HepG2 (cell line): ENCODE measurements around the gene MYOF. TPM values are rescaled to one million over a fixed set of nuclear protein-coding genes. Genes with fewer than 3 reads are reported as not detected.

Experiments used
- ATAC-seq: fragments of 200-7000 bp; cut with Tn5 transposase; 3 replicates; pipeline ENCODE4 v1.9.1; 2020; ENCODE audit warnings: mild to moderate bottlenecking, moderate library complexity
- BruUV-seq: library from RNA; stranded (reverse); fragments of 400-500 nt; replicated peaks from 2 replicates; lab custom pipeline; 2021; lab: Mats Ljungman, UMichigan
- CTCF ChIA-PET: fragments of 300-600 bp; formaldehyde crosslinking; extraction: SDS; loops from one replicate; lab custom pipeline; 2021; ENCODE audit warnings: low total read pairs, inconsistent platforms, low intra/inter-chr PET ratio; lab: Yijun Ruan, JAX
- POLR2A ChIA-PET: fragments of 350-600 bp; sonication (Branson Sonifier 250); formaldehyde crosslinking; loops from one replicate; lab custom pipeline; 2020; ENCODE audit warnings: antibody characterized with exemption, inconsistent platforms; lab: Yijun Ruan, JAX
- DNase-seq: peaks from one replicate; pipeline ENCODE4 v3.0.0-alpha.2; 2015; ENCODE audit warnings: low spot score
- FAIRE-seq: peaks from 3 replicates; lab custom pipeline; 2011; peaks lifted over from hg19 to GRCh38; lab: Jason Lieb, UNC
- H2AFZ ChIP-seq: one replicate; pipeline ENCODE4 v1.6.1; 2011; ENCODE audit warnings: low read length, inconsistent platforms
- H3K27ac ChIP-seq: fragments of 300-600 bp; 3 replicates; pipeline ENCODE4 v1.8.0; 2011; ENCODE audit warnings: mixed run types, mild to moderate bottlenecking, mixed read lengths, low read length, inconsistent platforms; ENCODE audit not compliant: insufficient read depth; ENCODE audit errors: extremely low read length
- H3K27me3 ChIP-seq, 2 experiments: fragments of 200-600 bp in 1 of 2; 2 replicates in 1 of 2; 3 replicates in 1 of 2; pipeline versions ENCODE4 v1.6.0 to v1.8.0; 2011; ENCODE audit warnings: low read length in 2 of 2, mild to moderate bottlenecking in 2 of 2, moderate library complexity in 2 of 2, inconsistent platforms in 1 of 2; ENCODE audit not compliant: insufficient read depth in 2 of 2, control insufficient read depth in 1 of 2
- H3K36me3 ChIP-seq, 2 experiments: fragments of 200-600 bp in 1 of 2; replicated peaks in 1 of 2; 2 replicates in 1 of 2; 3 replicates in 1 of 2; pipeline versions ENCODE4 v1.5.1 to v1.8.0; 2011; ENCODE audit warnings: low read length in 2 of 2, inconsistent platforms in 1 of 2; ENCODE audit not compliant: insufficient read depth in 2 of 2, control insufficient read depth in 1 of 2
- H3K4me1 ChIP-seq: 2 replicates; pipeline ENCODE4 v1.5.1; 2012; ENCODE audit warnings: low read length, inconsistent platforms; ENCODE audit not compliant: insufficient read depth
- H3K4me2 ChIP-seq: 2 replicates; pipeline ENCODE4 v1.6.0; 2011; ENCODE audit warnings: low read depth, low read length, inconsistent platforms
- H3K4me3 ChIP-seq, 3 experiments: fragments of 200-600 bp in 1 of 3; sonication (generic), shearing (Covaris generic) in 1 of 3; replicated peaks in 1 of 3; 2 replicates each; pipeline ENCODE4 v1.5.1; 2011 to 2016; ENCODE audit warnings: low read length in 3 of 3, inconsistent platforms in 2 of 3, low read depth in 2 of 3, mild to moderate bottlenecking in 2 of 3, control low read depth in 1 of 3, mixed read lengths in 1 of 3; ENCODE audit not compliant: insufficient read depth in 1 of 3
- H3K79me2 ChIP-seq: one replicate; pipeline ENCODE4 v1.6.1; 2011; ENCODE audit warnings: low read length, inconsistent platforms; ENCODE audit not compliant: insufficient read depth
- H3K9ac ChIP-seq: 2 replicates; pipeline ENCODE4 v1.6.0; 2011; ENCODE audit warnings: mild to moderate bottlenecking, low read depth, low read length, inconsistent platforms; ENCODE audit not compliant: insufficient read depth
- H3K9me3 ChIP-seq: 2 replicates; pipeline ENCODE4 v1.5.1; 2012; ENCODE audit warnings: mild to moderate bottlenecking, low read length
- H4K20me1 ChIP-seq: 2 replicates; pipeline ENCODE4 v1.6.0; 2011; ENCODE audit warnings: inconsistent platforms, mild to moderate bottlenecking, low read length, moderate library complexity; ENCODE audit not compliant: insufficient read depth
- AGO2 ChIP-seq: fragments of 200-400 bp; formaldehyde crosslinking; optimal IDR thresholded peaks from 2 replicates; pipeline ENCODE3; 2017; ENCODE audit warnings: mild to moderate bottlenecking, low read depth, low read length, moderate library complexity
- BRF2 ChIP-seq: sonication (generic); formaldehyde crosslinking; IDR thresholded peaks from 2 replicates; pipeline ENCODE4 v1.8.1; 2022; ENCODE audit warnings: mild to moderate bottlenecking, missing genetic modification reagents
- KLF15 ChIP-seq: sonication (generic); formaldehyde crosslinking; IDR thresholded peaks from 2 replicates; pipeline ENCODE4 v1.8.1; 2023; ENCODE audit warnings: borderline replicate concordance, mild to moderate bottlenecking, inconsistent platforms, missing genetic modification reagents, mixed read lengths
- SRY ChIP-seq: sonication (generic); formaldehyde crosslinking; IDR thresholded peaks from 2 replicates; pipeline ENCODE4 v1.8.0; 2022; ENCODE audit warnings: mild to moderate bottlenecking, missing genetic modification reagents
- TIGD3 ChIP-seq: sonication (generic); formaldehyde crosslinking; IDR thresholded peaks from 2 replicates; pipeline ENCODE4 v1.5.1; 2020; ENCODE audit warnings: mild to moderate bottlenecking, missing genetic modification reagents, borderline replicate concordance
- ZBTB38 ChIP-seq: sonication (generic); formaldehyde crosslinking; IDR thresholded peaks from 2 replicates; pipeline ENCODE4 v1.5.1; 2020; ENCODE audit warnings: mild to moderate bottlenecking, missing genetic modification reagents
- ZKSCAN1 ChIP-seq: fragments of 150-350 bp; IDR thresholded peaks from 2 replicates; pipeline ENCODE4 v1.6.1; 2014; ENCODE audit warnings: low read length
- ZKSCAN5 ChIP-seq: sonication (generic); formaldehyde crosslinking; IDR thresholded peaks from 2 replicates; pipeline ENCODE4 v1.5.1; 2020; ENCODE audit warnings: mild to moderate bottlenecking, missing genetic modification reagents
- ZNF382 ChIP-seq: sonication (generic); formaldehyde crosslinking; IDR thresholded peaks from 2 replicates; pipeline ENCODE4 v1.5.0; 2020; ENCODE audit warnings: missing genetic modification reagents, mild to moderate bottlenecking, borderline replicate concordance
- ZNF44 ChIP-seq: sonication (generic); formaldehyde crosslinking; IDR thresholded peaks from 2 replicates; pipeline ENCODE4 v1.5.1; 2020; ENCODE audit warnings: mild to moderate bottlenecking, missing genetic modification reagents
- ZNF549 ChIP-seq: sonication (generic); formaldehyde crosslinking; IDR thresholded peaks from 2 replicates; pipeline ENCODE4 v1.5.0; 2020; ENCODE audit warnings: missing genetic modification reagents
- ZNF569 ChIP-seq: sonication (generic); formaldehyde crosslinking; IDR thresholded peaks from 2 replicates; pipeline ENCODE4 v1.5.0; 2020; ENCODE audit warnings: mild to moderate bottlenecking, missing genetic modification reagents, moderate library complexity, borderline replicate concordance
- in situ Hi-C: cut with HindIII; loops from 2 replicates; pipeline ENCODE4 v1.10.0; 2017; ENCODE audit warnings: low pct_unique_long_range_greater_than_20kb; ENCODE audit not compliant: extremely low pct_ligation_motif_present
- intact Hi-C: fragments of 100-400 bp; cut with micrococcal nuclease; formaldehyde crosslinking; loops from one replicate; pipeline ENCODE4 v1.10.0; 2022; ENCODE audit not compliant: unreplicated experiment
- polyA plus RNA-seq, 8 experiments: library from polyadenylated mRNA; depleted of rRNA in 3 of 8; stranded (reverse) in 7 of 8; unstranded in 1 of 8; fragments of >200 nt; fragmentation: Illumina TruSeq in 4 of 8; extraction: Trizol in 4 of 8; gene quantifications; 2 replicates each; pipeline versions ENCODE4 v1.2.1 to v1.2.3, GENCODE V29; 2011 to 2016; ENCODE audit warnings: low read depth in 4 of 8, missing spikeins in 1 of 8, mixed read lengths in 1 of 8; ENCODE audit not compliant: insufficient read depth in 1 of 8
- total RNA-seq, 5 experiments: library from RNA; depleted of rRNA; stranded (reverse); fragments of >200 nt; fragmentation: Illumina TruSeq; extraction: Trizol; gene quantifications; 2 replicates each; pipeline ENCODE4 v1.2.3, GENCODE V29; 2016; ENCODE audit warnings: low read depth in 1 of 5
- TF ChIP-seq, protein P1 (sequence below): fragments of 450-650 bp; IDR thresholded peaks from 2 replicates; pipeline ENCODE4 v1.6.1; 2017
- TF ChIP-seq, protein P2 (sequence below): sonication (generic); formaldehyde crosslinking; IDR thresholded peaks from 2 replicates; pipeline ENCODE4 v1.4.0; 2020; ENCODE audit warnings: missing genetic modification reagents

Gene MYOF
- total and polyA plus RNA-seq, 2 of the 13 experiments (the other 11 are each of a cell fraction or from before 2014, with no cell fraction given), result 0.18 to 0.42 TPM

DNA sequence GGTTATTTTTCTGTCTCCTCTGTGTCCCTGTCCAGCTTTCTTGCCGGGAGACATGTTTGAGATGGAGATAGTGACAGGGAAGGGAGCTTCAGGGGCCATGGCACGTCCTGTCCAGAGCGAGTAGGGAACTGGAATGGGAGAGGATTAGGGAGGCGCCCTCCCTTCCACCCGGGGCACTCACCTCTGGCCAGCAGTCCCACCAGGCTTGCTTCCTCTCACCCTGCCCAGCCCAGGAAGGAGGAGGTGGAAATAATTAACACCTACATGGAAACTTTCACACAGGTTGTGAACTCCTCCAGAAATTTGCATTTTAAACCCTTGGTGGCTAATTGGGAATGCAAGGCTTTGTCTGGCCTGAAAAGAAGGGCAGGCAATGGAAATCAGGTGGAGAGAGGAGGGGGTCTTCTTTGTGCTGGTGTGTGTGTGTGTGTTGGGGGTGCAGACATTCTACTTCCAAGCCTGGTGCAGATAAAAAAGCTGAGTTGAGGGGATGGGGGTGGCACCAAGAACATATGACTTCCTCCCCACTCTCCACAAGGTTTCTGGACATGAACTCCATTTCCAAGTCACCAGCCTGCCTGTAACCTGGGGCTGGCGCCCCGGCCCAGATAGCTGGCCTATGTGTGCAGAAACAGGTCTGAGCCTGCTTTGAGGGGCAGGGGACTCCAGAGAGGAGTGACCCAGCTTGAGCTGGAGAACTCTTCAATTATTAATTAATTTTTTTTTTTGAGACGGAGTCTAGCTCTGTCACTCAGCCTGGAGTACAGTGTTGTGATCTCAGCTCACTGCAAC is 209.1 kb downstream of the MYOF start (continued):
- TF ChIP-seq, protein P1, sequence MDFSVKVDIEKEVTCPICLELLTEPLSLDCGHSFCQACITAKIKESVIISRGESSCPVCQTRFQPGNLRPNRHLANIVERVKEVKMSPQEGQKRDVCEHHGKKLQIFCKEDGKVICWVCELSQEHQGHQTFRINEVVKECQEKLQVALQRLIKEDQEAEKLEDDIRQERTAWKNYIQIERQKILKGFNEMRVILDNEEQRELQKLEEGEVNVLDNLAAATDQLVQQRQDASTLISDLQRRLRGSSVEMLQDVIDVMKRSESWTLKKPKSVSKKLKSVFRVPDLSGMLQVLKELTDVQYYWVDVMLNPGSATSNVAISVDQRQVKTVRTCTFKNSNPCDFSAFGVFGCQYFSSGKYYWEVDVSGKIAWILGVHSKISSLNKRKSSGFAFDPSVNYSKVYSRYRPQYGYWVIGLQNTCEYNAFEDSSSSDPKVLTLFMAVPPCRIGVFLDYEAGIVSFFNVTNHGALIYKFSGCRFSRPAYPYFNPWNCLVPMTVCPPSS, result no peak
- TF ChIP-seq ZKSCAN5 (CRISPR knock-in tag) (no peak), SRY (CRISPR knock-in tag) (no peak)

DNA sequence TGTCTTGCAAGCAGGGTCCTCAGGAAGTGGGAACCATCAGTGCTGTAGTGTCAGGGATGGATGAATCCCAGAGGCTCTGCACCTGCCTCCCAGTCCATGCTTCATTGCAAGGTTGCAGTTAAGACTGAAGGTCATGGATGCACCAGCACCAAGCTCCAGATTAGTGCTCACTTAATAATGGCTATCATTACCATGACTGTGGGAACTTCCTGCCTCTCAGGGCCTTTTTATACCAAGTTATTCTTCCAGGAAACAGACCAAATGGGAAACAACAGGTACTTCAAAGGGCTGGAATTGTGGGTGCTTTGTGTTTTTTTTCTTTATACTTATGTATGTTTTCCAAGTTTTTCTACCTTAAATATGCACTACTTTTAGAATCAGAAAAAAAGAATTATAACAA is 210.8 kb downstream of the MYOF start:
- no TSS peak for BruUV-seq
- in situ Hi-C loops, result no loop called here
- Histone ChIP-seq H3K27ac (no peak overlapping the region), H4K20me1 (no peaks in the 10 kb centered on the region), H3K4me2 (no peak overlapping the region), H3K9ac (no peak overlapping the region), H2AFZ (no peak overlapping the region), H3K9me3 (no peaks in the 10 kb centered on the region), H3K4me1 (no peaks in the 10 kb centered on the region), H3K4me3 (no peak overlapping the region), H3K36me3 (no peaks in the 10 kb centered on the region), H3K79me2 (no peaks in the 10 kb centered on the region), H3K27me3 (no peaks in the 10 kb centered on the region)
- TF ChIP-seq ZNF549, result no peak
- no peak for TF ChIP-seq KLF15
- no peak for TF ChIP-seq ZKSCAN1
- TF ChIP-seq ZNF382, result no peak
- TF ChIP-seq ZBTB38 (CRISPR knock-in tag), result no peak
- TF ChIP-seq AGO2, result no peak
- TF ChIP-seq, protein P2, sequence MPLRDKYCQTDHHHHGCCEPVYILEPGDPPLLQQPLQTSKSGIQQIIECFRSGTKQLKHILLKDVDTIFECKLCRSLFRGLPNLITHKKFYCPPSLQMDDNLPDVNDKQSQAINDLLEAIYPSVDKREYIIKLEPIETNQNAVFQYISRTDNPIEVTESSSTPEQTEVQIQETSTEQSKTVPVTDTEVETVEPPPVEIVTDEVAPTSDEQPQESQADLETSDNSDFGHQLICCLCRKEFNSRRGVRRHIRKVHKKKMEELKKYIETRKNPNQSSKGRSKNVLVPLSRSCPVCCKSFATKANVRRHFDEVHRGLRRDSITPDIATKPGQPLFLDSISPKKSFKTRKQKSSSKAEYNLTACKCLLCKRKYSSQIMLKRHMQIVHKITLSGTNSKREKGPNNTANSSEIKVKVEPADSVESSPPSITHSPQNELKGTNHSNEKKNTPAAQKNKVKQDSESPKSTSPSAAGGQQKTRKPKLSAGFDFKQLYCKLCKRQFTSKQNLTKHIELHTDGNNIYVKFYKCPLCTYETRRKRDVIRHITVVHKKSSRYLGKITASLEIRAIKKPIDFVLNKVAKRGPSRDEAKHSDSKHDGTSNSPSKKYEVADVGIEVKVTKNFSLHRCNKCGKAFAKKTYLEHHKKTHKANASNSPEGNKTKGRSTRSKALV (CRISPR knock-in tag), result no peak
- TF ChIP-seq TIGD3 (CRISPR knock-in tag), result no peak
- TF ChIP-seq BRF2 (CRISPR knock-in tag), result no peak
- TF ChIP-seq ZNF44 (CRISPR knock-in tag), result no peak
- TF ChIP-seq ZNF569 (CRISPR knock-in tag), result no peak
- ChIA-PET CTCF (no interaction called here), POLR2A (no interaction called here)
- FAIRE-seq (no peak), ATAC-seq (no peak), DNase-seq (no peak)
- intact Hi-C loops, result no loop called here
